Urinary bladder (tissue), 4 donors: ENCODE results near the gene FUT3. TPM values are rescaled to one million over a fixed set of nuclear protein-coding genes. Genes with fewer than 3 reads are reported as not detected.
A peak's percentile ranks its signal among the peaks of the same experiment; 100 is the strongest.

ENCODE experiments used
- DNase-seq: peaks from one replicate; pipeline ENCODE4 v3.0.0-alpha.2; 2015; ENCODE audit errors: extremely low spot score
- H3K27ac ChIP-seq: one replicate; pipeline ENCODE4 v1.5.1; 2013; ENCODE audit warnings: low read depth, mild to moderate bottlenecking, moderate library complexity
- H3K36me3 ChIP-seq: one replicate; pipeline ENCODE4 v1.6.1; 2013; ENCODE audit warnings: mild to moderate bottlenecking, moderate library complexity; ENCODE audit not compliant: insufficient read depth
- H3K4me1 ChIP-seq: one replicate; pipeline ENCODE4 v1.6.1; 2013; ENCODE audit warnings: mild to moderate bottlenecking, moderate library complexity; ENCODE audit not compliant: insufficient read depth
- H3K4me3 ChIP-seq: one replicate; pipeline ENCODE4 v1.5.1; 2013; ENCODE audit warnings: low read depth, low read length
- WGBS: extraction: QIAGEN DNeasy Blood & Tissue Kit; methylation state at CpG from one replicate; pipeline ENCODE4 v1.1.7; 2013; 5-methylcytosine and 5-hydroxymethylcytosine counted together
- polyA plus RNA-seq: library from polyadenylated mRNA; stranded (reverse); fragments of 200-250 nt; gene quantifications from one replicate; pipeline ENCODE4 v1.2.3, GENCODE V29; 2013
- total RNA-seq: library from RNA; depleted of rRNA; stranded (reverse); fragments of >200 nt; gene quantifications from one replicate; pipeline ENCODE4 v1.2.3, GENCODE V29; 2014
- donor health status: healthy with polysubstance abuse.
- donor health status: healthy.

Gene FUT3
- total and polyA plus RNA-seq, 2 donors, result 0.29 to 0.63 TPM

DNA sequence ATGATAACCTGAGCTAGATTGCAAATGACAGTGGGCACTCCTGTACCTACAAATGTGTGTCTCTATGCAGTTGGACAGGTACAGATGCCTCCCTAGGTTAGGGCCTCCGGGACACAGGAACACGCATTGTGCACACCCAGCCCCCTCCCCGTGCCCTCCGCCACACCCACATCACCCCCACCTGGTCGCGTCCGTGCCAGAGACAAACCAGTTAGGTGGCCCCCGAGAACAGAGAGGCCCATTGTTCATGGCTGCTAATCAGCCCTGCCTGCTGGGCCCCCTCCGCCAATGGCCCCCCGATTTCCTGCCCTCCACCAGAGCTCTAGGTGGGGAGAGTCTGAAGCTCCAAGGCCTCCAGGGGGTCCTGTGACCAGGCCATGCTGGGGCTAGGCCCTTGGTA, 32.7 kb downstream of the FUT3 start:
- DNase-seq, result no peak
- H3K27ac ChIP-seq, result no peak overlapping the region
- H3K36me3 ChIP-seq, result no peaks in the 10 kb centered on the region
- WGBS, result 79% methylated on average over 10 of the region's 10 CpGs
- H3K4me1 ChIP-seq, result no peaks in the 10 kb centered on the region
- H3K4me3 ChIP-seq, result no peak overlapping the region

DNA sequence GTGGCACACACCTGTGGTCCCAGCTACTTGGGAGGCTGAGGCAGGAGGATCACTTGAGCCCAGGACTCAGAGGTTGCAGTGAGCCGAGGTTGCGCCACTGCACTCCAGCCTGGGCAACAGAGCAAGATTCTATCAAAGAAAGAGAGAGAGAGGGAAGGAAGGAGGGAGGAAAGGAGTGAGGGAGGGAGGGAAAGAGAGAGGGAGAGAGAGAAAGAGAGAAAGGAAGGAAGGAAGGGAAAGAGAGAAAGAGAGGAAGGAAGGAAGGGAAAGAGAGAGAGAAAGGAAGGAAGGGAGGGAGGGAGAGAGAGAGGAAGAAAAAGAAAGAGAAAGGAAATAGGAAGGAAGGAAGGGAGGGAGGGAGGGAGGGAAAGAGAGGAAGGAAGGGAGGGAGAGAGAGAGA, 34.0 kb downstream of the FUT3 start:
- DNase-seq, result no peak
- 93% methylated on average over 2 of the region's 2 CpGs for WGBS
- no peaks in the 10 kb centered on the region for H3K36me3 ChIP-seq
- no peaks in the 10 kb centered on the region for H3K4me1 ChIP-seq
- no peak overlapping the region for H3K27ac ChIP-seq
- no peak overlapping the region for H3K4me3 ChIP-seq

DNA sequence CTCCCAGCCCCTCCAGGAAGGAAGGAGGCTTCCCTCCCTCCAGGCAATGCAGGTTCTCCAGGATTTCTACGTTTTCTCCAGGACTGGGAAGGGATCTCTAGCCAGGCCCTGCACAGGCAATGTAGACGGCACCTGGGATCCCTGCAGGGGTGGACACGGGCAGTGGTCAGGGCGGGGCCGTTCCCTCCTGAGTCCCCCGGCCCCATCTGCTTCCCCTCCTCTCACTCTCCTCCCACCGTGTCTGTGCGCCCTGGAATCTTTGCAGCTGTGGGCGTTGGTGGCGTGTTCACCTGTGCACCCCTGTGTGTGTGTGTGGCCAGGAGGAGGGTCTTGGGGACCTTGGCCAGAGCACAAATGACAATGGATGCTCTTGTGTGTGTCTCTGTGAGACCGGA, 36.4 kb downstream of the FUT3 start:
- Histone ChIP-seq H3K4me1 (no peaks in the 10 kb centered on the region), H3K36me3 (no peaks in the 10 kb centered on the region), H3K4me3 (no peak overlapping the region), H3K27ac (no peak overlapping the region)
- 64% methylated on average over 11 of the region's 11 CpGs for WGBS
- no peak for DNase-seq

DNA sequence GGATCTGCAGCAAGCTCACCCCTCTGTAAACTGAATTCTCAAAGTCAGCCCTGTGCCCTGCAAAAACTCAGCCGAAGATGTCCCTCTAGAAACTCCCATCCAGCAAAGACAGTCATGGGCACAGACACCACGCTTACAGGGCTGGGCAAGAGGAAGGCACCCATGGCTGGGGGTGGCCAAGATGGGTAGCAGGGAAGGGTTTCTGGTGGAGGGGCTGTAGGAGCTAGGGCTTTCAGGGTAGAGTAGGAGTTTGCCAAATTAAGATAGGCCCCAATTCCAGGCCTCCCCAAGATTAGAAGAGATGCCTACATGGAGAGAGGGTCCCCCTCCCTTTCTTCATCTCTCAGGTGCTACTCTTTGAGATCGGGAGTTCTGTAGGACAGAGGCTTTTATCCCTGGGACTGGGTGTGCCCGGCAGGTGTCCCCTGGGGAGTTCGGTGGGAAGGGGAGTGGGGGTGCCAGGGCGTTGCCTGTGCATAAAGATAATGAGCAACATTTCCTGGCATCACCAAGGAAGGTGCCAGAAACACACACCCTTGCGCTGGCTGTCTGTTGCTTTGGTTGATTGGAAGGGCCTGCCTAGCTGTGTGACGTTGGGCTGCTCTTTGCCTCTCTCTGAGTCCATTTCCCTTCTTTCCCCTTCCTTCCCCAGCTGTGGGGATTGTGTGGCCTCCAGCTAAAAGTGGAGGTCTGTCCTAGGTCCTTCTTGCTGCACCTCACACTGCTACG, 37.0 kb downstream of the FUT3 start:
- Histone ChIP-seq H3K27ac (no peak overlapping the region), H3K4me1 (no peaks in the 10 kb centered on the region), H3K4me3 (no peak overlapping the region), H3K36me3 (no peaks in the 10 kb centered on the region)
- no peak for DNase-seq
- WGBS, result 81% methylated on average over 9 of the region's 9 CpGs

DNA sequence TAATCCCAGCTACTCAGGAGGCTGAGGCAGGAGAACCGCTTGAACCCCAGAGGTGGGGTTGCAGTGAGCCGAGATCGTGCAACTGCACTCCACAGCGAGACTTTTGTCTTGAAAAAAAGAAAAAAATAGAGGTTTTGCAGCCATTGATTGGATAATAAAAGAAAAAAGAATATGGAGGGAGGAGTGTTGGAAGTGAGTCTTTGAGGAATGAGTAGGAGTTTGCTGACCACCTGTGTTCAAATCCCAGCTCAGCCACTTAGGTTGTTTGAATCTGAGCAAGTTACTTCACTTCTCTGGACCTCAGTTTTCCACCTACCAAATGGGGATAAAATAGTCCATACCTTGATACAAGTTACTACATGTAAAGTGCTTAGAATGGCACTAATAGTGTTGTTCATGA, 40.1 kb downstream of the FUT3 start:
- no peak for DNase-seq
- H3K27ac ChIP-seq, result no peak overlapping the region
- H3K4me1 ChIP-seq, result no peaks in the 10 kb centered on the region
- no peaks in the 10 kb centered on the region for H3K36me3 ChIP-seq
- no peak overlapping the region for H3K4me3 ChIP-seq
- 92% methylated on average over 4 of the region's 4 CpGs for WGBS

DNA sequence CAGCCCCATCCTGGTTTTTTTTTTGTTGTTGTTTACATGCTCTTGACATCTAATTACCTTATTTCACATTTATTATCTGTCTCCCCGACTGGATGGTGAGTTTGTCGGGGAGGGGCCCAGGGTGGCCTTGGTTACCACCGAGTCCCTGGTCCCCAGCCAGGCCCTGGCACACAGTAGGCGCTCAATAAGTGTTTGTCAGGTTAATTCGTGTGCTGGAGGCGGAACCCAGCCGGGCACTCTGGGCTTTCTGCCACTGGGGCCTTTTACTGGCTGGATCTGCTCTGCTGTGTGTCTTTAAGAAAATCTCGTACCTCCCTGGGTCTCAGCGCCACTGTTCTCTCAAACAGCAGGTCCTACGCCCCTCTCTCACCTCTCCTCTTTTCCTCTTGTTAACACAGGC, 41.8 kb downstream of the FUT3 start:
- Histone ChIP-seq H3K4me1 (no peaks in the 10 kb centered on the region), H3K36me3 (no peaks in the 10 kb centered on the region), H3K27ac (no peak overlapping the region), H3K4me3 (no peak overlapping the region)
- WGBS, result 78% methylated on average over 10 of the region's 10 CpGs
- DNase-seq, result no peak

DNA sequence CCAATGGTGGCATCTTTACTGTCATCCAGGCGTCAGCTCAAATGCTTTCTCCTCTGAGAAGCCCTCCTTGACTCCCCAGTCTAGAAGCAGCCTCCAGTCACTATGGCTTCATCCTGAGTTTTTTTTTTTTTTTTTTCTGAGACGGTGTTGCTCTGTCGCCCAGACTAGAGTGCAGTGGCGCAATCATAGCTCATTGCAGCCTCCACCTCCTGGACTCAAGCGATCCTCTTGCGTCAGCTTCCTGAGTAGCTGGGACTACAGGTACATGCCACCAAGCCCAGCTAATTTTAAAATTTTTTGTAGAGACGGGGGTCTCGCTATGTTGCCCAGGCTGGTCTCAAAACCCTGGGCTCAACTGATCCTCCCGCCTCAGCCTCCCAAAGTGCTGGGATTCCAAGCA, 42.2 kb downstream of the FUT3 start:
- Histone ChIP-seq H3K4me3 (no peak overlapping the region), H3K36me3 (no peaks in the 10 kb centered on the region), H3K27ac (no peak overlapping the region), H3K4me1 (no peaks in the 10 kb centered on the region)
- 91% methylated on average over 9 of the region's 9 CpGs for WGBS
- DNase-seq, result no peak

DNA sequence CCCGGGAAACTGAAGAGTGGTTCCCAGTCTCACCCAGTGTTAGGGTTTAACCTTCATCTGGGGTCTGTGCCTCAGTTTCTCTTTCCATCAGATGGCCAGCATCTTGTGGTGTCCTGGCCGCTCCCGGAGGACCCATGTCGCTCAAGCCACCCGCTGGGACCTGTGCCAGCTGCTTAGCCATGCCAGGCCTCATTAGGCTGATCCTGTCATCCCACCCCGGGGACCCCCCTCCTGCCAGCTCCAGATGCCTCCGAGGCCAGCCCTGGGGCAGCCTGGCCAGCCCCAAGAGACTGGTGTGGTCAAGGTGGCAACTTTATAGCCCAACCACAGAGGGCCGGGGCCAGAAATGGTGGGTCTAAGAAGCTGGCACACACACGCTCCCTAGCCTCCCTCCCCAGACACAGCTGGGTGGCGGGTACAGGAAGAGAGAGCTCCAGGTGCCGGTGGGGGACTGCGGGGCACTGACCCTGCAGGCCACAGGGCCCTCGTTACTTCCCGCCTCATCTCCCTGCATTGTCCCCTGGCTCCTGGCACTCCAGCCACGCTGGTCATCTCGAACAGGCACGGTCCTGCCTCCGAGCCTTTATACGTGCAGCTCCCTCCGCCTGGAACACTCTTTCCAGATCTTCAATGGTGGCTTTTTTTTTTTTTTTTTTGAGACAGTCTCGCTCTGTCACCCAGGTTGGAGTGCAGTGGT, 43.0 kb downstream of the FUT3 start:
- Histone ChIP-seq H3K27ac (no peak overlapping the region), H3K36me3 (no peaks in the 10 kb centered on the region), H3K4me1 (no peaks in the 10 kb centered on the region), H3K4me3 (no peak overlapping the region)
- 87% methylated on average over 21 of the region's 21 CpGs for WGBS
- no peak for DNase-seq

DNA sequence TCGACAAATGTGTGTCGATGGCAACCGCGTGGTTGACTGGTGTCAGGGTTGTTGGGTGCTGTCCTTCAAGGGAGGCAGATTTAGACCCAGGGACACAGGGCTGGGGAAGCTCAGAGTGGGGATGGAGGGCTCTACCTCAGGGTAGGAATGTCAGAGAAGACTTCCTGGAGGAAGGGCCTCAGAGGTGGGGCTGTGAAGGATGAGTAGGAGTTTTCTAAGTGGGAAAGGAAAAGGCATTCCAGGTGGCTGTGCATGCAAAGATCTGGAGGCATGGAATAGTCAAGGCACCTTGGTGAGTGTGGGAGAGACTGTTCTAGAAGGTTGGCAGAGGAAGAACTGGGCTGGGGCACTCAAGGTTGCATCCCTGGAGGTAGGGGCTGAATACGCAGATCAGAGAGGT, 44.3 kb downstream of the FUT3 start:
- no peak for DNase-seq
- WGBS, result 90% methylated on average over 5 of the region's 5 CpGs
- no peak overlapping the region for H3K4me3 ChIP-seq
- no peaks in the 10 kb centered on the region for H3K4me1 ChIP-seq
- no peaks in the 10 kb centered on the region for H3K36me3 ChIP-seq
- H3K27ac ChIP-seq, result no peak overlapping the region

DNA sequence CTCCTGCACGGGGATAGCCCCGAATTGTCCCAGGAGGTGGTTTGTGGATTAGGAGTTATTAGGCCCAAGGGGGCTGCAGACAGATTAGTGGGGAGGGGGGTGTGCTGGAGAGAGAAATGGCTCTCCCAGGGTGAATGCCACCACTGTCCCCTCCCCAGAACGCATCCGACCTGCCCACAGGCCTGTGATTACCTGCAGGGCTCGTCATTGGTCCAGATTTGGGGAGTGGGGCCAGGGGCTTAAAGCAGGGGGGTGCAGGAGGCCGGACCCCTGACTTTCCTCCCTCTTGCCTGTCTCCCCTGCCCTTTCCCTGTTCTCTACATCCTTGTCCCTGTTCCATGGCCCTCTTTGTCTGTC, 45.1 kb downstream of the FUT3 start:
- Histone ChIP-seq H3K27ac (no peak overlapping the region), H3K4me1 (no peaks in the 10 kb centered on the region), H3K36me3 (no peaks in the 10 kb centered on the region), H3K4me3 (no peak overlapping the region)
- WGBS, result 30% methylated on average over 6 of the region's 6 CpGs
- DNase-seq, result no peak

DNA sequence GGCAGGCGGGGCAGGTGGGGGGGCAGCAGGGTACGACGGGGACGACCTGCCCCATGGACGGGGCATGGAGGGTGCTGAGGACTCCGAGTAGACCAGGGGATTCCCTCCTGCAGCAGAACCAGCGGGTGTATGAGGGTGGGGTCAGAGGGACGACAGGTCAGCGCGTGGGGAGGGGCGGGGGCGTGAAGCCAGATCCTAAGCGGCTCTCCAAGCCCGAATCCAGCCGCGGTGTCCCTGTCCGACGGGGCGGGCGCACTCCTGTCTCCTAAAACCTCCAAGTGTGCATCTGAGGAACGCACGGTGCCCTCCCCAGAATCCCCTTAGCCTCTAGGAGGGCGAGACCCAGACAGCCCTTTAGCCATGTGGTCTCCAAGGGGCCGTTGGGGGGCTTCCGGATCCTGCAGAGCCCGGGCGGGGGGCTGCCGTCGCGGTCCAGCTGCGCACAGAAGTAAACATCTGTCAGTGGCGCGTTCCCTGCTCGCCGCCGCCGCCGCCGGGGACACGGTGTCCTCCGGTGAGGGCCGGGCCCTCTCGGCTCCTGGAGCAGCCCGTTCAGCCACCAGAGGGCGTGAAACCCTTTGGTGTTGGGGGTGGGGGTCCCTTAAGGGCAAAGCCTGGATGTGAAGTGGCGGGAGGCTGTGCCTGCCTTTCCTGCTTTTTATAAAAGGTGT, 45.7 kb downstream of the FUT3 start:
- 2% methylated on average over 46 of the region's 46 CpGs for WGBS
- no peak for DNase-seq
- peak overlapping the region; percentile 38 for H3K4me3 ChIP-seq
- no peaks in the 10 kb centered on the region for H3K36me3 ChIP-seq
- H3K4me1 ChIP-seq, result no peaks in the 10 kb centered on the region
- no peak overlapping the region for H3K27ac ChIP-seq

DNA sequence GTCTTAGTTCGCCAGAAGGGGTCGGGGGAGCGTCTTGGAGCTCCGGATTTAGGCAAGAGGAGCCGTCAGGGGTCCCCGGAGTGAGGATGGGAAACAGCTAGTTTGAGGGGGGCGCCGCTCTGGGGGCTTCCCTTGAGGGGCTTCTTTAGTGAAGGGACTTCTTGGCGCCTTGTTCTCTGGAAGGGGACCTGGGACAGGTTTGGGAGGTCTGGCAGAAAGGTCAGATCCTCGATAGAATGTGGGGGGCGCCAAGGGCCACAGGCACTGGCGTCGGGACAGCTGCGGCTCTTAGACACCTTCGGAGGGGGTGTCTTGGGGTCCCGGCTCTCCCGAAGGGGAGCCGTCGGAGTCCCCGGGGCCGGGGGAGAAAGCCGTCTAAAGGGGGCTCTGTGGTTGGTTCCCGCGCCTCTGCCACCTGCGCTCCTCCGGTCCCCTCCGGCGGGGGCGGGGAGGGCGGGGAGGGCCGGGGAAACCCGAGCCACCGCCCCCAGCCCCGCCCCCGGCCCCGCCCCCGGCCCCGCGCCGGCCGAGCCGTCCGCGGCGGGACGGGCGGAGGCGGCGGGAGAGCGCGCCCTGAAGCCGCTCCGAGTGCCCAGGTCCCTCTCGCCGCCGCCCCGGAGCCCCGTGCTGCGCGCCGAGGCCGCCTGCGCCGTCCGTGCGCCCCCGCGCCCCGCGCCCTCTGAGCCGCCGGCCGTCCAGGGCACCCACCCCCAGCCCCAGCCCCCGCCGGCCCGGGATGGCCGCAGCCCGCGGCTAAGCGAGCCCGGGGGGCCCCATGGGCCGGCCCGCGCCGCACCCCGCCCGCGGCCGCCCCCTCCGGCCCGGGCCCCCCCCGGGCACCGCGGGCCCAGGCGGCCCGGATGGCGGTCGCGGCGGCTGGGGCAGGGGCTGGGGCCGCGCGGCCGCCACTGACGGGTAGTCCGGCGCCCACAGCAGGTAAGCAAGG, 46.5 kb downstream of the FUT3 start, which contains the start of gene NRTN:
Gene NRTN, plus strand, starts transcription at position 552 of the 946 bp plus-strand sequence. CDS start 19,099 bp downstream, outside the sequence.
- H3K36me3 ChIP-seq, result no peaks in the 10 kb centered on the region
- 2% methylated on average over 105 of the region's 107 CpGs for WGBS
- DNase-seq, result no peak
- H3K4me1 ChIP-seq, result no peaks in the 10 kb centered on the region
- H3K27ac ChIP-seq, result no peak within 1 kb of the TSS
- peak within 1 kb of the TSS; percentile 38 for H3K4me3 ChIP-seq

DNA sequence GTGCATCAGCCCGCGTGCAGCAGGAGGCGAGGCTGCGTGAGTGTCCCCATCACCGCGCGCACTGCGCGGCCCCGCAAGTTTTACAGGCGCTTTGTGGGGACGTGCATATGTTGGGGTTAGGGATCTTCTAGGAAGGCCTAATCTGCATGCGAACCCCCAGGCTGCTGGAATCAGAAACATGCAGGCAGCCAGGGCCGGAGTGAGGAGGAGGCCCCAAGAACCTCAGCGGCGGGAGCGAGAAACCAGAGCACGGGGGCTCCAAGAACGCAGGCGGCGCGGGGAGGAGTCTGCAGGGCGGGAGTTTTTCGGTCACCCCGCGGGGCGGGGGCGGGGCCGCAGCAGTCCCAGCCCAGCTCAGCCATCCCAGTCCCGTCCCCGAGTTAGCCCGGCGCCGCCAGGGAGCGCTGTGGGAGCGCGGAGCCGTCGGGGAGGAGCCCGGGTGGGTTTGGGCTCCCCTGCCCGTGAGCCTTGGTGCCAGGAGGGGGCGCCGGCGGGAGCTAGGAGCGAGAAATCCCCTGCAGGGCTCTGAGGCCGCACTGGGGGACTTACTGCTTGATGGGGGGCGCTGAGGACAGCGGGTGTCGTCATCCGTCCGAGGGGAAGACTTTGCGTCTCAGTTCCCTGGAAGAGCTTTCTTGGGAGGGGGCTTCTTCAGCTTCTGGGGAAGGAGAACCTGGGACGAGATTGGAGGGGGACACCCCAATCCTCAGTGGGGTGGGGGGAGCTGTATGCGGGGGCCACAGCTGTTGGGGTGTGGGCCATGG, 47.3 kb downstream of the FUT3 start:
- no peak overlapping the region for H3K27ac ChIP-seq
- peak overlapping the region; percentile 16 for H3K4me3 ChIP-seq

More for the DNA sequence above, 47.3 kb downstream of the FUT3 start:
- under 1% methylated on average over 54 of the region's 54 CpGs for WGBS
- Histone ChIP-seq H3K4me1 (no peaks in the 10 kb centered on the region), H3K36me3 (no peaks in the 10 kb centered on the region)
- DNase-seq, result no peak
